AG10803 (cell line): ENCODE results near the gene SLC28A1.

Source experiments
- DNase-seq: peaks from one replicate; pipeline ENCODE4 v3.0.0; 2010; ENCODE audit warnings: low read depth
- H3K4me3 ChIP-seq: 2 replicates; pipeline ENCODE4 v1.5.1; 2011; ENCODE audit warnings: mild to moderate bottlenecking, low read length, control low read depth
- CTCF ChIP-seq: conservative IDR thresholded peaks from 2 replicates; pipeline ENCODE4 v1.5.1; 2011; ENCODE audit warnings: mild to moderate bottlenecking, low read length, control low read depth, inconsistent platforms

Gene SLC28A1

GRCh38 chr15:84925906-84926305 lies 41.4 kb downstream of the SLC28A1 start:
- H3K4me3 ChIP-seq = no peak overlapping the region
- TF ChIP-seq CTCF = no peak
- no peak for DNase-seq

- no peak for TF ChIP-seq CTCF
- DNase-seq = no peak
- H3K4me3 ChIP-seq = no peak overlapping the region
Observed at GRCh38 chr15:84926491-84927230, 42.2 kb downstream of the SLC28A1 start.

- no peak for DNase-seq
- H3K4me3 ChIP-seq = no peak overlapping the region
- TF ChIP-seq CTCF = no peak
Observed at GRCh38 chr15:84928843-84929168, 44.3 kb downstream of the SLC28A1 start.

GRCh38 chr15:84929795-84930603 lies 45.5 kb downstream of the SLC28A1 start:
- TF ChIP-seq CTCF = no peak
- peak; percentile 55 for DNase-seq
- no peak overlapping the region for H3K4me3 ChIP-seq

GRCh38 chr15:84934942-84935729 lies 50.7 kb downstream of the SLC28A1 start:
- DNase-seq = no peak
- TF ChIP-seq CTCF = no peak; the same call in 1 of the 2 replicates

GRCh38 chr15:84937144-84937543 lies 52.7 kb downstream of the SLC28A1 start:
- no peak for DNase-seq
- TF ChIP-seq CTCF = no peak
- no peak overlapping the region for H3K4me3 ChIP-seq

More at GRCh38 chr15:84934942-84935729, 50.7 kb downstream of the SLC28A1 start:
- no peak overlapping the region for H3K4me3 ChIP-seq
